ENCODE measurements around the gene APOE. TPM values are rescaled to one million over a fixed set of nuclear protein-coding genes. Genes with fewer than 3 reads are reported as not detected.
"Not testable (repeated sequence)": the region's sequence is repeated elsewhere in the genome, so short reads cannot be mapped to it uniquely, and the experiment has no call there.

APOE gene
- total and polyA plus RNA-seq, 7 experiments from 2014 or later, result 0.41 to 7.9 (median 4.0) TPM; not detected in 2

DNA sequence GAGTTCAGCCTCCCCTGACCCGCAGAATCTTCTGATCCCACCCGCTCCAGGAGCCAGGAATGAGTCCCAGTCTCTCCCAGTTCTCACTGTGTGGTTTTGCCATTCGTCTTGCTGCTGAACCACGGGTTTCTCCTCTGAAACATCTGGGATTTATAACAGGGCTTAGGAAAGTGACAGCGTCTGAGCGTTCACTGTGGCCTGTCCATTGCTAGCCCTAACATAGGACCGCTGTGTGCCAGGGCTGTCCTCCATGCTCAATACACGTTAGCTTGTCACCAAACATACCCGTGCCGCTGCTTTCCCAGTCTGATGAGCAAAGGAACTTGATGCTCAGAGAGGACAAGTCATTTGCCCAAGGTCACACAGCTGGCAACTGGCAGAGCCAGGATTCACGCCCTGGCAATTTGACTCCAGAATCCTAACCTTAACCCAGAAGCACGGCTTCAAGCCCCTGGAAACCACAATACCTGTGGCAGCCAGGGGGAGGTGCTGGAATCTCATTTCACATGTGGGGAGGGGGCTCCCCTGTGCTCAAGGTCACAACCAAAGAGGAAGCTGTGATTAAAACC lies 1.1 kb upstream of the APOE start:
- intact Hi-C loops (cut with micrococcal nuclease), result loop anchor here in 1 of 2 donors (5.0 kb wide), 1 partner anchor 343 kb away; the partner anchor contains the start of gene EXOC3L2
- Histone ChIP-seq H3K36me3 (ENCODE audit: control insufficient read depth in 2 of 3, insufficient read depth in 3 of 3, low read length in 3 of 3) (peaks cover 0 to 37% (median 0%) of the 10 kb centered on the region in 3 experiments), H3K9me3 (ENCODE audit: control insufficient read depth in 2 of 3, low read length in 3 of 3) (no peaks in the 10 kb centered on the region), H3K4me3 (ENCODE audit: low read length) (no peak overlapping the region), H3K27me3 (ENCODE audit: control insufficient read depth in 2 of 2, insufficient read depth in 2 of 2, low read length in 2 of 2) (peaks cover 0 to 4% of the 10 kb centered on the region in 2 donors), H3K27ac (ENCODE audit: low read depth, low read length) (no peak overlapping the region), H3K4me1 (ENCODE audit: control insufficient read depth in 2 of 2, insufficient read depth in 2 of 2, low read length in 2 of 2) (no peaks in the 10 kb centered on the region)
- Mint-ChIP-seq H3K27ac (no peak overlapping the region), H3K27me3 (peaks cover 18 to 25% (median 20%) of the 10 kb centered on the region in 5 donors), H3K36me3 (peaks cover 0 to 19% (median 7%) of the 10 kb centered on the region in 5 donors), H3K4me3 (no peak overlapping the region), H3K4me1 (peaks cover 5 to 13% (median 10%) of the 10 kb centered on the region in 7 donors), H3K9me3 (no peaks in the 10 kb centered on the region)
- CTCF ChIA-PET, result interaction anchor here (1.0 kb wide), 2 partner anchors 47 to 262 kb away, joined by 3 read pairs; no protein-coding TSS in a partner anchor
- no peak for ATAC-seq
- DNase-seq, result no peak
- POLR2A ChIA-PET, result no interaction called here

DNA sequence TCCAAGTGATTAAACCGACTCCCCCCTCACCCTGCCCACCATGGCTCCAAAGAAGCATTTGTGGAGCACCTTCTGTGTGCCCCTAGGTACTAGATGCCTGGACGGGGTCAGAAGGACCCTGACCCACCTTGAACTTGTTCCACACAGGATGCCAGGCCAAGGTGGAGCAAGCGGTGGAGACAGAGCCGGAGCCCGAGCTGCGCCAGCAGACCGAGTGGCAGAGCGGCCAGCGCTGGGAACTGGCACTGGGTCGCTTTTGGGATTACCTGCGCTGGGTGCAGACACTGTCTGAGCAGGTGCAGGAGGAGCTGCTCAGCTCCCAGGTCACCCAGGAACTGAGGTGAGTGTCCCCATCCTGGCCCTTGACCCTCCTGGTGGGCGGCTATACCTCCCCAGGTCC lies 2.0 kb downstream of the APOE start:
- ChIA-PET CTCF (no interaction called here), POLR2A (no interaction called here)
- no peak overlapping the region for H3K27ac ChIP-seq (ENCODE audit: low read depth, low read length)
- H3K9me3 ChIP-seq (ENCODE audit: control insufficient read depth in 2 of 3, low read length in 3 of 3), result no peaks in the 10 kb centered on the region
- intact Hi-C loops (cut with micrococcal nuclease), result no loop called here
- peaks cover 0 to 4% of the 10 kb centered on the region in 2 donors for H3K27me3 ChIP-seq (ENCODE audit: control insufficient read depth in 2 of 2, insufficient read depth in 2 of 2, low read length in 2 of 2)
- Mint-ChIP-seq H3K9me3 (no peaks in the 10 kb centered on the region), H3K27ac (no peak overlapping the region), H3K4me3 (no peak overlapping the region), H3K4me1 (peaks cover 5 to 15% (median 10%) of the 10 kb centered on the region in 7 donors), H3K27me3 (peaks cover 21 to 34% (median 28%) of the 10 kb centered on the region in 5 donors), H3K36me3 (peaks cover 0 to 6% (median 0%) of the 10 kb centered on the region in 5 donors)
- ATAC-seq, result no peak
- H3K4me1 ChIP-seq (ENCODE audit: control insufficient read depth in 2 of 2, insufficient read depth in 2 of 2, low read length in 2 of 2), result no peaks in the 10 kb centered on the region
- peaks cover 0 to 9% (median 0%) of the 10 kb centered on the region in 3 experiments for H3K36me3 ChIP-seq (ENCODE audit: control insufficient read depth in 2 of 3, insufficient read depth in 3 of 3, low read length in 3 of 3)
- DNase-seq, result no peak
- no peak overlapping the region for H3K4me3 ChIP-seq (ENCODE audit: low read length)

DNA sequence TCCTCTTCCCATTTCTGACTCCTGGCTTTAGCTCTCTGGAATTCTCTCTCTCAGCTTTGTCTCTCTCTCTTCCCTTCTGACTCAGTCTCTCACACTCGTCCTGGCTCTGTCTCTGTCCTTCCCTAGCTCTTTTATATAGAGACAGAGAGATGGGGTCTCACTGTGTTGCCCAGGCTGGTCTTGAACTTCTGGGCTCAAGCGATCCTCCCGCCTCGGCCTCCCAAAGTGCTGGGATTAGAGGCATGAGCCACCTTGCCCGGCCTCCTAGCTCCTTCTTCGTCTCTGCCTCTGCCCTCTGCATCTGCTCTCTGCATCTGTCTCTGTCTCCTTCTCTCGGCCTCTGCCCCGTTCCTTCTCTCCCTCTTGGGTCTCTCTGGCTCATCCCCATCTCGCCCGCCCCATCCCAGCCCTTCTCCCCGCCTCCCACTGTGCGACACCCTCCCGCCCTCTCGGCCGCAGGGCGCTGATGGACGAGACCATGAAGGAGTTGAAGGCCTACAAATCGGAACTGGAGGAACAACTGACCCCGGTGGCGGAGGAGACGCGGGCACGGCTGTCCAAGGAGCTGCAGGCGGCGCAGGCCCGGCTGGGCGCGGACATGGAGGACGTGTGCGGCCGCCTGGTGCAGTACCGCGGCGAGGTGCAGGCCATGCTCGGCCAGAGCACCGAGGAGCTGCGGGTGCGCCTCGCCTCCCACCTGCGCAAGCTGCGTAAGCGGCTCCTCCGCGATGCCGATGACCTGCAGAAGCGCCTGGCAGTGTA lies 2.7 kb downstream of the APOE start:
- peak overlapping the region in 1 of 10 donors; percentile 17 for H3K4me3 Mint-ChIP-seq
- peaks cover 26 to 40% (median 34%) of the 10 kb centered on the region in 5 donors for H3K27me3 Mint-ChIP-seq

DNA sequence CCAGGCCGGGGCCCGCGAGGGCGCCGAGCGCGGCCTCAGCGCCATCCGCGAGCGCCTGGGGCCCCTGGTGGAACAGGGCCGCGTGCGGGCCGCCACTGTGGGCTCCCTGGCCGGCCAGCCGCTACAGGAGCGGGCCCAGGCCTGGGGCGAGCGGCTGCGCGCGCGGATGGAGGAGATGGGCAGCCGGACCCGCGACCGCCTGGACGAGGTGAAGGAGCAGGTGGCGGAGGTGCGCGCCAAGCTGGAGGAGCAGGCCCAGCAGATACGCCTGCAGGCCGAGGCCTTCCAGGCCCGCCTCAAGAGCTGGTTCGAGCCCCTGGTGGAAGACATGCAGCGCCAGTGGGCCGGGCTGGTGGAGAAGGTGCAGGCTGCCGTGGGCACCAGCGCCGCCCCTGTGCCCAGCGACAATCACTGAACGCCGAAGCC lies 3.3 kb downstream of the APOE start:
- ChIA-PET CTCF (no interaction called here), POLR2A (no interaction called here)
- H3K27ac ChIP-seq (ENCODE audit: low read depth, low read length), result no peak overlapping the region
- H3K4me1 ChIP-seq (ENCODE audit: control insufficient read depth in 2 of 2, insufficient read depth in 2 of 2, low read length in 2 of 2), result no peaks in the 10 kb centered on the region
- intact Hi-C loops (cut with micrococcal nuclease), result no loop called here
- no peaks in the 10 kb centered on the region for H3K9me3 Mint-ChIP-seq
- peaks cover 0 to 4% of the 10 kb centered on the region in 2 donors for H3K27me3 ChIP-seq (ENCODE audit: control insufficient read depth in 2 of 2, insufficient read depth in 2 of 2, low read length in 2 of 2)
- no peak for DNase-seq
- no peak overlapping the region for H3K27ac Mint-ChIP-seq
- peaks cover 30 to 45% (median 38%) of the 10 kb centered on the region in 5 donors for H3K27me3 Mint-ChIP-seq
- H3K4me3 ChIP-seq (ENCODE audit: low read length), result no peak overlapping the region
- no peak for ATAC-seq
- H3K9me3 ChIP-seq (ENCODE audit: control insufficient read depth in 2 of 3, low read length in 3 of 3), result no peaks in the 10 kb centered on the region
- H3K4me1 Mint-ChIP-seq, result peaks cover 5 to 17% (median 7%) of the 10 kb centered on the region in 7 donors
- no peak overlapping the region for H3K4me3 Mint-ChIP-seq
- no peaks in the 10 kb centered on the region for H3K36me3 ChIP-seq (ENCODE audit: control insufficient read depth in 2 of 3, insufficient read depth in 3 of 3, low read length in 3 of 3)
- H3K36me3 Mint-ChIP-seq, result peaks cover 0 to 4% (median 0%) of the 10 kb centered on the region in 5 donors

More for the DNA sequence above, 2.7 kb downstream of the APOE start:
- no peak overlapping the region for H3K4me3 ChIP-seq (ENCODE audit: low read length)
- POLR2A ChIA-PET, result no interaction called here
- H3K36me3 Mint-ChIP-seq, result peaks cover 0 to 4% (median 0%) of the 10 kb centered on the region in 5 donors
- peaks cover 0 to 2% (median 0%) of the 10 kb centered on the region in 3 experiments for H3K36me3 ChIP-seq (ENCODE audit: control insufficient read depth in 2 of 3, insufficient read depth in 3 of 3, low read length in 3 of 3)
- CTCF ChIA-PET, result no interaction called here
- DNase-seq, result no peak
- ATAC-seq, result no peak
- H3K4me1 ChIP-seq (ENCODE audit: control insufficient read depth in 2 of 2, insufficient read depth in 2 of 2, low read length in 2 of 2), result no peaks in the 10 kb centered on the region
- peaks cover 0 to 4% of the 10 kb centered on the region in 2 donors for H3K27me3 ChIP-seq (ENCODE audit: control insufficient read depth in 2 of 2, insufficient read depth in 2 of 2, low read length in 2 of 2)
- no peaks in the 10 kb centered on the region for H3K9me3 ChIP-seq (ENCODE audit: control insufficient read depth in 2 of 3, low read length in 3 of 3)
- no peak overlapping the region for H3K27ac Mint-ChIP-seq
- peaks cover 5 to 15% (median 10%) of the 10 kb centered on the region in 7 donors for H3K4me1 Mint-ChIP-seq
- H3K9me3 Mint-ChIP-seq, result no peaks in the 10 kb centered on the region
- intact Hi-C loops (cut with micrococcal nuclease), result no loop called here
- no peak overlapping the region for H3K27ac ChIP-seq (ENCODE audit: low read depth, low read length)

DNA sequence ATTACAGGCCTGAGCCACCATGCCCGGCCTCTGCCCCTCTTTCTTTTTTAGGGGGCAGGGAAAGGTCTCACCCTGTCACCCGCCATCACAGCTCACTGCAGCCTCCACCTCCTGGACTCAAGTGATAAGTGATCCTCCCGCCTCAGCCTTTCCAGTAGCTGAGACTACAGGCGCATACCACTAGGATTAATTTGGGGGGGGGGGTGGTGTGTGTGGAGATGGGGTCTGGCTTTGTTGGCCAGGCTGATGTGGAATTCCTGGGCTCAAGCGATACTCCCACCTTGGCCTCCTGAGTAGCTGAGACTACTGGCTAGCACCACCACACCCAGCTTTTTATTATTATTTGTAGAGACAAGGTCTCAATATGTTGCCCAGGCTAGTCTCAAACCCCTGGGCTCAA lies 4.2 kb downstream of the APOE start:
- H3K36me3 Mint-ChIP-seq, result peaks cover 0 to 4% (median 0%) of the 10 kb centered on the region in 5 donors
- Histone ChIP-seq H3K4me3 (ENCODE audit: low read length) (no peak overlapping the region), H3K9me3 (ENCODE audit: control insufficient read depth in 2 of 3, low read length in 3 of 3) (no peaks in the 10 kb centered on the region), H3K27me3 (ENCODE audit: control insufficient read depth in 2 of 2, insufficient read depth in 2 of 2, low read length in 2 of 2) (peaks cover 0 to 4% of the 10 kb centered on the region in 2 donors), H3K27ac (ENCODE audit: low read depth, low read length) (no peak overlapping the region), H3K36me3 (ENCODE audit: control insufficient read depth in 2 of 3, insufficient read depth in 3 of 3, low read length in 3 of 3) (no peaks in the 10 kb centered on the region), H3K4me1 (ENCODE audit: control insufficient read depth in 2 of 2, insufficient read depth in 2 of 2, low read length in 2 of 2) (no peaks in the 10 kb centered on the region)
- no peaks in the 10 kb centered on the region for H3K9me3 Mint-ChIP-seq
- ATAC-seq (no peak), DNase-seq (no peak)
- POLR2A ChIA-PET, result no interaction called here
- peaks cover 40 to 51% (median 45%) of the 10 kb centered on the region in 5 donors for H3K27me3 Mint-ChIP-seq
- H3K4me3 Mint-ChIP-seq, result no peak overlapping the region
- CTCF ChIA-PET, result no interaction called here
- H3K4me1 Mint-ChIP-seq, result peaks cover 8 to 26% (median 13%) of the 10 kb centered on the region in 7 donors
- H3K27ac Mint-ChIP-seq, result no peak overlapping the region
- intact Hi-C loops (cut with micrococcal nuclease), result no loop called here

DNA sequence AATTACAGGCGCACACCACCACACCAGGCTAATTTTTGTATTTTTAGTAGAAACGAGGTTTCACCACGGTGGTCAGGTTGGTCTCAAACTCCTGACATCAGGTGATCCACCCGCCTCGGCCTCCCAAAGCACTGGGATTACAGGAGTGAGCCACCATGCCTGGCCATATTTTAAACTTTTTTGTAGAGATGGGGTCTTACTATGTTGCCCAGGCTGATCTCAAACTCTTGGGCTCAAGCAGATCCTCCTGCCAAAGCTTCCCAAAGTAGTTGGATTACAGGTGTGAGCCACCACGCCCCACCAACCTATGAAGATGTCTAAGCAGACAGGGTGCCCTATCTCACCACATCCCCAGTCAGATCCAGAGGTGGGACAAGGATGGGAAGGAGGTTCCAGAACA lies 6.3 kb downstream of the APOE start:
- H3K9me3 Mint-ChIP-seq; H3K27ac ChIP-seq (ENCODE audit: low read depth, low read length); intact Hi-C loops (cut with micrococcal nuclease); POLR2A ChIA-PET; H3K4me3 Mint-ChIP-seq; CTCF ChIA-PET; H3K9me3 ChIP-seq (ENCODE audit: control insufficient read depth in 2 of 3, low read length in 3 of 3); H3K36me3 ChIP-seq (ENCODE audit: control insufficient read depth in 2 of 3, insufficient read depth in 3 of 3, low read length in 3 of 3); H3K4me1 ChIP-seq (ENCODE audit: control insufficient read depth in 2 of 2, insufficient read depth in 2 of 2, low read length in 2 of 2); H3K36me3 Mint-ChIP-seq; H3K27me3 ChIP-seq (ENCODE audit: control insufficient read depth in 2 of 2, insufficient read depth in 2 of 2, low read length in 2 of 2); DNase-seq; ATAC-seq; H3K4me3 ChIP-seq (ENCODE audit: low read length): not testable (repeated sequence)
- Mint-ChIP-seq H3K27ac (peak overlapping the region in 1 of 9 donors; percentile 56), H3K27me3 (peaks cover 29 to 40% (median 35%) of the 10 kb centered on the region in 5 donors), H3K4me1 (peaks cover 4 to 19% (median 7%) of the 10 kb centered on the region in 7 donors)

All from naive thymus-derived CD4-positive, alpha-beta T cell (primary cell).